Endothelial cell of umbilical vein (primary cell): ENCODE data around the gene COL5A1. TPM values are rescaled to one million over a fixed set of nuclear protein-coding genes. Genes with fewer than 3 reads are reported as not detected.

Source experiments
- BruUV-seq: library from RNA; stranded (reverse); fragments of 400-500 nt; replicated peaks from 2 replicates; lab custom pipeline; 2021; lab: Mats Ljungman, UMichigan
- CTCF ChIA-PET: fragments of 300-600, 350-600 bp; sonication (Branson Sonifier 250); formaldehyde crosslinking; loops from one replicate; lab custom pipeline; 2021; ENCODE audit warnings: antibody characterized with exemption, inconsistent platforms; lab: Charles Lee
- POLR2A ChIA-PET: fragments of 300-600, 350-600 bp; sonication (Branson Sonifier 250); formaldehyde crosslinking; loops from one replicate; lab custom pipeline; 2021; ENCODE audit warnings: antibody characterized with exemption, inconsistent platforms; lab: Charles Lee
- DNase-seq: peaks from one replicate; pipeline ENCODE4 v3.0.0-alpha.2; 2011; ENCODE audit warnings: low read depth, low spot score
- FAIRE-seq: peaks from 2 replicates; lab custom pipeline; 2011; peaks lifted over from hg19 to GRCh38; lab: Jason Lieb, UNC
- H2AFZ ChIP-seq: 2 replicates; pipeline ENCODE4 v1.6.0; 2012; ENCODE audit warnings: low read depth, low read length, control low read depth, inconsistent platforms
- H3K27ac ChIP-seq: 2 replicates; pipeline ENCODE4 v1.5.1; 2011; ENCODE audit warnings: low read depth, mild to moderate bottlenecking, control low read depth, low read length, moderate library complexity; ENCODE audit not compliant: insufficient read depth
- H3K27me3 ChIP-seq, 2 experiments: 2 replicates each; pipeline versions ENCODE4 v1.6.0 to v1.6.1; 2011; ENCODE audit warnings: low read length in 2 of 2, mixed read lengths in 1 of 2; ENCODE audit not compliant: control insufficient read depth in 2 of 2, insufficient read depth in 2 of 2
- H3K36me3 ChIP-seq, 2 experiments: 2 replicates in 1 of 2; 3 replicates in 1 of 2; pipeline ENCODE4 v1.5.1; 2011; ENCODE audit warnings: low read length in 2 of 2, mild to moderate bottlenecking in 1 of 2, moderate library complexity in 1 of 2; ENCODE audit not compliant: control insufficient read depth in 2 of 2, insufficient read depth in 2 of 2; ENCODE audit errors: extremely low read depth in 1 of 2
- H3K4me1 ChIP-seq: 3 replicates; pipeline ENCODE4 v1.5.1; 2011; ENCODE audit warnings: mild to moderate bottlenecking, low read length; ENCODE audit not compliant: control insufficient read depth, insufficient read depth; ENCODE audit errors: extremely low read depth
- H3K4me2 ChIP-seq: 2 replicates; pipeline ENCODE4 v1.6.1; 2011; ENCODE audit warnings: low read length, control low read depth, mixed read lengths; ENCODE audit not compliant: insufficient read depth
- H3K4me3 ChIP-seq, 3 experiments: fragments of 200-600 bp in 1 of 3; sonication (generic), shearing (Covaris generic) in 1 of 3; replicated peaks in 1 of 3; 2 replicates each; pipeline ENCODE4 v1.5.1; 2011 to 2016; ENCODE audit warnings: control low read depth in 3 of 3, low read length in 3 of 3, mild to moderate bottlenecking in 2 of 3, inconsistent platforms in 1 of 3, low read depth in 1 of 3, moderate library complexity in 1 of 3; ENCODE audit not compliant: insufficient read depth in 1 of 3
- H3K79me2 ChIP-seq: 2 replicates; pipeline ENCODE4 v1.6.0; 2012; ENCODE audit warnings: low read length, inconsistent platforms; ENCODE audit not compliant: control insufficient read depth, insufficient read depth
- H3K9ac ChIP-seq: replicated peaks from 2 replicates; pipeline ENCODE3; 2011; ENCODE audit warnings: low read length, control low read depth; ENCODE audit not compliant: insufficient read depth; ENCODE audit errors: extremely low read depth
- H3K9me1 ChIP-seq: replicated peaks from 3 replicates; pipeline ENCODE4 v1.6.0; 2011; ENCODE audit warnings: mild to moderate bottlenecking, low read length; ENCODE audit not compliant: control insufficient read depth, insufficient read depth; ENCODE audit errors: extremely low read depth
- H3K9me3 ChIP-seq: replicated peaks from 2 replicates; pipeline ENCODE4 v1.5.1; 2012; ENCODE audit warnings: low read length, inconsistent platforms; ENCODE audit not compliant: control insufficient read depth, insufficient read depth
- H4K20me1 ChIP-seq: replicated peaks from 2 replicates; pipeline ENCODE3; 2011; ENCODE audit warnings: mild to moderate bottlenecking, low read length; ENCODE audit not compliant: control insufficient read depth, insufficient read depth; ENCODE audit errors: extremely low read depth
- EZH2 ChIP-seq: IDR thresholded peaks from 2 replicates; pipeline ENCODE4 v1.6.1; 2012; ENCODE audit warnings: borderline replicate concordance, low read depth, mild to moderate bottlenecking, moderate library complexity, low read length, inconsistent platforms; ENCODE audit not compliant: severe bottlenecking
- FOS ChIP-seq: IDR thresholded peaks from 2 replicates; pipeline ENCODE4 v1.6.1; 2011; ENCODE audit warnings: mild to moderate bottlenecking, low read length, moderate library complexity, borderline replicate concordance; ENCODE audit not compliant: insufficient read depth
- GATA2 ChIP-seq: IDR thresholded peaks from 2 replicates; pipeline ENCODE4 v1.7.0; 2011; ENCODE audit warnings: low read depth, mild to moderate bottlenecking, moderate library complexity, mixed read lengths, low read length; ENCODE audit not compliant: insufficient read length, insufficient read depth
- JUN ChIP-seq: IDR thresholded peaks from 2 replicates; pipeline ENCODE4 v1.6.1; 2011; ENCODE audit warnings: borderline replicate concordance, low read depth; ENCODE audit not compliant: insufficient read length, insufficient read depth
- MAX ChIP-seq: IDR thresholded peaks from 2 replicates; pipeline ENCODE4 v1.6.1; 2011; ENCODE audit not compliant: insufficient read depth, insufficient read length
- MYC ChIP-seq: IDR thresholded peaks from one replicate; pipeline ENCODE4 v1.6.1; 2011; ENCODE audit warnings: mild to moderate bottlenecking, low read depth, low read length
- POLR2A ChIP-seq: IDR thresholded peaks from 2 replicates; pipeline ENCODE4 v1.6.1; 2012; ENCODE audit warnings: low read depth, mild to moderate bottlenecking, control low read depth, low read length
- POLR2AphosphoS5 ChIP-seq: IDR thresholded peaks from 2 replicates; pipeline ENCODE4 v1.6.1; 2012; ENCODE audit warnings: low read depth, mild to moderate bottlenecking, control low read depth, low read length, moderate library complexity; ENCODE audit not compliant: insufficient read depth
- dilution Hi-C: fragments of 300-500 bp; cut with MboI; formaldehyde crosslinking; loops from one replicate; pipeline ENCODE4 v1.15.0; 2019; ENCODE audit warnings: low sequenced_read_pairs; ENCODE audit not compliant: extremely low pct_ligation_motif_present
- intact Hi-C: fragments of 100-400 bp; cut with micrococcal nuclease; formaldehyde crosslinking; loops from one replicate; pipeline ENCODE4 v1.10.0; 2022
- polyA plus RNA-seq, 4 experiments: library from polyadenylated mRNA; depleted of rRNA in 3 of 4; stranded (reverse) in 3 of 4; unstranded in 1 of 4; fragments of >200 nt; gene quantifications; 2 replicates each; pipeline versions ENCODE4 v1.2.1 to v1.2.3, GENCODE V29; 2011 to 2012; ENCODE audit warnings: missing spikeins in 1 of 4
- total RNA-seq: library from RNA; stranded (reverse); gene quantifications from 2 replicates; pipeline ENCODE4 v1.2.3, GENCODE V29; 2021
- TF ChIP-seq, protein P1 (sequence below), 2 donors: IDR thresholded peaks; 1 replicate in 1 of 2; 2 replicates in 1 of 2; pipeline ENCODE4 v1.5.1; 2011; ENCODE audit warnings: low read length in 2 of 2, mild to moderate bottlenecking in 2 of 2, moderate library complexity in 2 of 2, control low read depth in 1 of 2, inconsistent platforms in 1 of 2, low read depth in 1 of 2; ENCODE audit not compliant: insufficient read depth in 1 of 2; ENCODE audit errors: extremely low read depth in 1 of 2

The COL5A1 gene
- total and polyA plus RNA-seq, 2 donors (not counting 3 experiments of a cell fraction or from before 2014, with no cell fraction given), result 97.4 to 175 TPM

- dilution Hi-C loops, result no loop called here
- ChIA-PET CTCF (interaction anchor here (1.8 kb wide), 1 partner anchor 294 kb away, joined by 10 read pairs; no protein-coding TSS in a partner anchor), POLR2A (no interaction called here)
- Histone ChIP-seq H3K36me3 (peaks cover 6 to 42% of the 10 kb centered on the region in 2 experiments), H3K9me3 (no peaks in the 10 kb centered on the region), H3K4me3 (no peak overlapping the region), H3K79me2 (no peaks in the 10 kb centered on the region), H3K27ac (no peak overlapping the region), H3K4me1 (no peaks in the 10 kb centered on the region), H2AFZ (no peak overlapping the region), H3K27me3 (no peaks in the 10 kb centered on the region), H3K9me1 (no peaks in the 10 kb centered on the region), H3K9ac (no peak overlapping the region), H3K4me2 (no peak overlapping the region), H4K20me1 (no peaks in the 10 kb centered on the region)
- intact Hi-C loops, result no loop called here
- DNase-seq, result no peak
- FAIRE-seq, result no peak
- TF ChIP-seq POLR2AphosphoS5 (no peak), EZH2 (no peak), FOS (no peak), JUN (no peak), POLR2A (no peak), MYC (no peak), MAX (no peak), GATA2 (no peak)
- TF ChIP-seq, protein P1, sequence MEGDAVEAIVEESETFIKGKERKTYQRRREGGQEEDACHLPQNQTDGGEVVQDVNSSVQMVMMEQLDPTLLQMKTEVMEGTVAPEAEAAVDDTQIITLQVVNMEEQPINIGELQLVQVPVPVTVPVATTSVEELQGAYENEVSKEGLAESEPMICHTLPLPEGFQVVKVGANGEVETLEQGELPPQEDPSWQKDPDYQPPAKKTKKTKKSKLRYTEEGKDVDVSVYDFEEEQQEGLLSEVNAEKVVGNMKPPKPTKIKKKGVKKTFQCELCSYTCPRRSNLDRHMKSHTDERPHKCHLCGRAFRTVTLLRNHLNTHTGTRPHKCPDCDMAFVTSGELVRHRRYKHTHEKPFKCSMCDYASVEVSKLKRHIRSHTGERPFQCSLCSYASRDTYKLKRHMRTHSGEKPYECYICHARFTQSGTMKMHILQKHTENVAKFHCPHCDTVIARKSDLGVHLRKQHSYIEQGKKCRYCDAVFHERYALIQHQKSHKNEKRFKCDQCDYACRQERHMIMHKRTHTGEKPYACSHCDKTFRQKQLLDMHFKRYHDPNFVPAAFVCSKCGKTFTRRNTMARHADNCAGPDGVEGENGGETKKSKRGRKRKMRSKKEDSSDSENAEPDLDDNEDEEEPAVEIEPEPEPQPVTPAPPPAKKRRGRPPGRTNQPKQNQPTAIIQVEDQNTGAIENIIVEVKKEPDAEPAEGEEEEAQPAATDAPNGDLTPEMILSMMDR (IDR thresholded peaks at IDR 0.05; ENCODE audit: extremely low read depth in 1 of 2, insufficient read depth in 1 of 2, low read depth in 1 of 2, low read length in 2 of 2), result no peak
- no TSS peak for BruUV-seq
These were observed 101.4 kb downstream of the COL5A1 start for GRCh38 chr9:134742822-134743535.
